Endometrium (tissue), 2 donors: ENCODE results near the gene MKRN1.
"Not testable (repeated sequence)": the region's sequence is repeated elsewhere in the genome, so short reads cannot be mapped to it uniquely, and the experiment has no call there.

Experiments used
- FAIRE-seq: peaks from 2 replicates; lab custom pipeline; 2012; peaks lifted over from hg19 to GRCh38; lab: Jason Lieb, UNC
- donor health status: control.
- donor health status: control.

MKRN1 gene

GRCh38 chr7:140485500-140486265 lies 6.4 kb upstream of the MKRN1 start:
- no peak for FAIRE-seq

DNA sequence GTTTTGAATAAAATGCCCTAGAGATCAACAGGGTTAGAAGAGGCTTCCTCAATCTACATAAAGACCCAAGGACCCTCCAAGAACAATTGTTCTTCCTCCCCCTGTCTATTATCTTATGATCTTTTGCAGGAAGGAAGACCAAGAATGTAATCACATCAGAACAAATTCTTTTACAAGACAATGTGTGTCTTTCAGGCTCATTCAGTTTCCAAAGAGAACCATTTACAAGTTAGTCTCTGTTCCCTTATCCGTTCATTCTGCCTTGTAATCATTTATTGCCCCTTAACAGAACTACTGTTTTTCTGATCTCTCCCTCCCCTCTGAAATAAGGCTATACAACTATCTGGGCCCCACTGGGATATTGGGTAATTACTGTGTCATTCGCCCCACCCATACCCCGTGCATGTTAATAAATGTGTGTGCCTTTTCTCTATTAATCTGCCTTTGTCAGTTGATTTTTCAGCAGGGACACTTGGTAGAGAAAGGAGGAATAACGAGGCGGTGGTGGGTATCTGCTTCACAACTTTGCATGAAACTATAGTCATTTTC lies 5.7 kb upstream of the MKRN1 start:
- no peak for FAIRE-seq

GRCh38 chr7:140484479-140484878 lies 5.2 kb upstream of the MKRN1 start:
- FAIRE-seq, result no peak

GRCh38 chr7:140479739-140480084 lies 407 bp upstream of the MKRN1 start:
- FAIRE-seq, result no peak

DNA sequence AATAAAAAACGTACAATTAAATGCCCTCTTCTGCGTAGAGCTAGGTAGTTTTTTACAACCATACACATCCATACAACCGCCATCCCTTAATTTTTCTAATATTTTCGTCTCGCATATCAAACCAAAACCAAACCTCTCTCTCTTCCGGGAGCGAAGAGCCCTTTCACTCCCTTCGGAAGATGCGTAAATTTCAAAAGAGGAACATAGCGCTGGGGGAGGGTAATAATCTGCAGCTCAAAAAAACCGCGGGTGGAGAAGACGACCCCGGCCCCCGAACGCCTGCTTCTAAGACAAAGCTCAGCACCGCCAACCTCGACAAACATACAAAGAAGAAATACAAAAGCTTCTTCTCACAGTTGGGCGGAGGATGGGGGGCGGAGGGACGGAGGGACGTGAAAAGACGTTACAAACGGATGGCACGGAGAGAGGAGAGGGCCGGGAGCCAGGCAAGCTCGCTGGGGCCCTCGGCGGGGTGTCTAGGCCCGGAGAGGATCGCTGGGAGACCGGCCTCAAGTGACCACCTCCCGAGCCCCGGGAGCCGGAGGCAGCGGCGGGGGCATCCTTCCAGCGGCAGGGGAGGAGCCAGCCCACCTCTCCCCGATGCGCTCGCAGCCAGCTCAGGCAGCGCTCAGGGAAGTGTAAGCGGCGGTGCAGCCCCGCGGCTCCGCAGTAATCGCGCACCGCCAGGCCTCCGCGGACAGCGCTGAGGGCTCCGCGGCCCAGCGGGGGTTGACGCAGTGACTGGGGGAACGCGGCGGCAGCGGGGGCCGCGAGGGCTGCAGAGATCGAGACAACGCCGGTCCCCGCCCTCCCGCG lies 851 bp downstream of the MKRN1 start:
- no peak for FAIRE-seq

- no peak for FAIRE-seq
Observed at GRCh38 chr7:140476698-140477261, 2.5 kb downstream of the MKRN1 start.

- peak; percentile 18 for FAIRE-seq
Observed at GRCh38 chr7:140475747-140476333, 3.5 kb downstream of the MKRN1 start.

GRCh38 chr7:140463111-140463510 lies 16.2 kb downstream of the MKRN1 start:
- FAIRE-seq, result no peak

DNA sequence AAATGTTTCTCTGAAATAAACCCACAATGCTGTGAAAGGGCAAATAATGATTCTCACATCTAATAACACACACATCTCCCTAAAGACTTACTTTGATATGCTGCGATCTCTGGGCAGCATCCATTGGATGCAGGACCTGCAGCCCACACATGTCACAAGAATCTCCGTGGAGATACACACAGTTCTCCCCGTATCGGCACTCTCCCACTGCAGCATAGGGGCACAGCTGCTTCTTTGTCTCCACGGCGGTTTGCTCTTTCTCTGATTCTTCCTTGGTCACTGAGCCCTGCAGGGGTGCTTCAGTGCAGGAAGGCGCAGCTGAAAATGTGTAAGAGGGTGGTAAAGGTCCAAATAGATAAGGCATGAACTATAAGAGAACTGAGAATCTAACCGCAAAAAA lies 20.4 kb downstream of the MKRN1 start:
- no peak for FAIRE-seq

- no peak for FAIRE-seq
Observed at GRCh38 chr7:140458201-140458600, 21.1 kb downstream of the MKRN1 start.

DNA sequence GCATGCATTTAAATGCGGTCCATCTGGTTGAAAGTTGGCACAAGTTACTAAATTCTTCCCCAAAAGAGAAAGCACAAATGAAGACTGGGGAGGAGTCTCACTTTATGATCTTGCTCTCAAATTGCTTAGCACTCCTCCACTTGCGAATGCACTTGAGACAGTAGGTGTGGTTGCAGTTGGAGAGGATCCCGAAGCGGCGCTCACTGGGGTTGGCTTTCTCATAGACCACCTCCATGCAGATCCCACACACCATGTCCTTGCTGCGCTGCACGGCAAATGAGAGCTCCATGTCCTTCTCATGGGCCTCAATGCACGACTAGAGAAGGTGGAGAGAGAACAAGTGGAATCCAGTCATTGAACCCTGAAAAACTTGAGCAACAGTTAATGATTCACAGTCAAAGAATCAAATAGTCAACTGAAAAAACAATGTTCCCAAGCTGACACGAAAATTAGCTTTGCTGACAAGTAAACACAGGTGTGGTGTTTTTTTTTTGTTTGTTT lies 22.7 kb downstream of the MKRN1 start:
- no peak for FAIRE-seq

- FAIRE-seq, result no peak
Observed at GRCh38 chr7:140455743-140456142, 23.6 kb downstream of the MKRN1 start.

DNA sequence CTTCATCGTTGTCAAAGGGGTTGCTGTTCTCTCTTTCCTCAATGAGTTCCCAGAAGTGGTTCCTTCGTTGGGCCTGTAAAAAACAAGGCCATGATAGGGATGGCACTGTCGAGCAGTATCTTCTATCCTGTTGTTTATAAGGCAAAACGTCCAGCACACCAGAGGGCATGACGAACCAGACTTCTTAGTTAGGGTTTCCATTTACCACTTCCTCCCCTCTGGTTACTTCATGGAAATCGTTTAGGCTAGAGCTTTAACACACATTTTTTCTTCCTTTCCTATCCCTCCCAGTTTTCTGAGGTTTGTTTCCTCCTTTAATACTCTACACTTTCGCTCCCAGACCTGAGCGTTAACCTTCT lies 24.7 kb downstream of the MKRN1 start:
- no peak for FAIRE-seq

DNA sequence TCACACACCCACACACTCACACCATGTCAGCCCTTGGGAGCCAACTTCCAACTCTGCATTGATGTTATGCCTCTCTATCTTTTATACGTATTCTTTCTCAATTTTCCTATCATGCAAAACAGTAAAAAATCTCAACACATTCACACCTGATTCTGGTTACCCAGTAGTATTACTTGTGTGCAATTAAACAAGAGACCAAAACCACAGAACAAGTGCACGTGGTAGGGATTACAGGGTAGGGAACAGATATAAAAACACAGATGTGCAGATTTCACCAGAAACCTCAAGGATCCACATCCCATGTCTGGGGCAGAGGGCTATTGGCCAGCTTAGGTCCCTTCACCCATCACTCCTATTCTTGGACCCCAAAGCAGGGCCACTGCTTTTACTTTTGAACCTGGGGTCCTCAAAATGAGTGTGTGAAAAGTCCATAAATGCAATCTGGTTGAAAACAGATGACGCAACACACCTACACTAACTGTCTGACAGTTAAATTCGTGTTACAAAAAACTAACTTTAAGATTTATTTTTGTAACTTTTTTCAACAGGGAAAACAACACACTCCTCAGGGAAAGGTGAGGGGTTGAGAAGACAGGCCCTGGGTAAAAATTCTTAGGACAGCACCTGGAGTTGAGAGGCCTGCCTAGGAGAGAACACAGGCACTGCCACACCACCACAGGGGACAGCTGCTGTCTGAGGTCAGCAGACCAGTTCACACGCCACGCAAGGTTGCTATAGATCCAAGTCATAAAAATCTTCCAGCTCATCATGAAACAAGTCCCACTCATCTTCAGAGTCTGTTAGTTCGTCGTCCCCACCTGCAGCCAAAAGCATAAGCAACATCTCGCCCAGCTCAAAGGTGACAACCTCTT lies 25.3 kb downstream of the MKRN1 start:
- FAIRE-seq, result not testable (repeated sequence)

DNA sequence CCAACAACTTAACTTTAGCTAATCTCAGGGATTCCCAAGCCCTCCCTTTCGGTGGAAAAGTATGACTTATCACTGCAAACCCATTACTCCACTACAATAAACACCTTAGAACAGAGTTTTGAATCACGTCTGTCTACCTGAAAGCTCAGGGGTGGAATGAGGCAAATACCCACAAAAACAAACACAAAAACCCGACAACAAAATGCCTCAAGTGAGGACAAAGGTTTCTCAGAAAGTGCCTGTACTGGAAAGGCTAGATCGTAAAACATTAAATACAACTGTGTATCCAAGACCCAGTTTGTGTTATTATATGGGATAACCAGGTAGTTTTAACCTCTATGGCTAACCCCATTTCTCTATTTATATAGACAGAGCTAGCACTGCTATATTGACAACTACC lies 26.0 kb downstream of the MKRN1 start:
- no peak for FAIRE-seq

GRCh38 chr7:140451716-140452115 lies 27.6 kb downstream of the MKRN1 start:
- no peak for FAIRE-seq

DNA sequence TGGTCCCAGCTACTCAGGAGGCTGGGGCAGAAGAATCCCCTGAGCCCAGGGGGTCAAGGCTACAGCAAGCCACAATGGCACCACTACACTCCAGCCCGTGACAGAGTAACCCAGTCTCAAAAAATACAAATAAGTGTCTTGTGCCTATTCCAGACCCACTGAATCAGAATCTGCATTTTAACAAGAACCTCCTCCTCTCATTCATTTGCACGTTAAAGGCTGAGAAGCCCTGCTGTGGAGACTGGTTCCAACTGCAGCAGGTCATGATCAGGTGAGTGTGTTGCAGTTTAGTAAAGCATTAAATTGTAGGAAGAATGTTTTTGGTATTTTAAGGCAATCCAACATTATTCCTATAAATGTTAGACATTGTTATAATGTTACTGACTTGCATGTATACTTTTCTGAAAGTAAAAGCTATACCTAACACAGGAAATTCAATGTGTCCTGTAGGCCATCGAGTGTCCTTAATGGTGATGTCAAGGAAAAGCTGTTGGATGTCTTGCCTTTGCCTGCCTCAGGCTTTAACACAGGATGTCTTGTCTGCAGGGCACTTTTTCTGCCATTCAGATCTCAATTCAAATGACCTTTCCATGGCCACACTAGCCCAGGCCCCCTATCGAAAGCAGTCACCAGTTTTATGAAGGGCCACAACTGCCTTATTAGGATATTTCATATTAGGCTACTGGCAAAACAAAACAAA lies 30.4 kb downstream of the MKRN1 start:
- FAIRE-seq, result no peak

- FAIRE-seq, result no peak
Observed at GRCh38 chr7:140447841-140448240, 31.5 kb downstream of the MKRN1 start.

DNA sequence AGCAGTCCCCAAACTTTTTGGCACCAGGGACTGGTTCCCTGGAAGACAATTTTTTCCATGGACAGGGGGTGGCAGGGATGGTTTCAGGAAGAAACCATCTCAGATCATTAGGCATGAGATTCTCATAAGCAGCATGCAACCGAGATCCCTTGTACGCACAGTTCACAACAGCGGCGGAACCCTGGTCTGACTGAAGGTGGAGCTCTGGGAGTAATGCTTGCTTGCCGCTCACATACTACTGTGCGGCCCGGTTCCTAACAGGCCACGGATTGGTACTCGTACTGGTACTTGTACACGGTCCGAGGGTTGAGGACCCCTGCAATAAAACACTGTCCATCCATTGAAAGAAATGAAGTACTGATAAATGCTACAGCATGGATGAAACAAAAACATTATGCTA lies 32.8 kb downstream of the MKRN1 start:
- FAIRE-seq, result no peak

- FAIRE-seq, result no peak
Observed at GRCh38 chr7:140441519-140441918, 37.8 kb downstream of the MKRN1 start.

DNA sequence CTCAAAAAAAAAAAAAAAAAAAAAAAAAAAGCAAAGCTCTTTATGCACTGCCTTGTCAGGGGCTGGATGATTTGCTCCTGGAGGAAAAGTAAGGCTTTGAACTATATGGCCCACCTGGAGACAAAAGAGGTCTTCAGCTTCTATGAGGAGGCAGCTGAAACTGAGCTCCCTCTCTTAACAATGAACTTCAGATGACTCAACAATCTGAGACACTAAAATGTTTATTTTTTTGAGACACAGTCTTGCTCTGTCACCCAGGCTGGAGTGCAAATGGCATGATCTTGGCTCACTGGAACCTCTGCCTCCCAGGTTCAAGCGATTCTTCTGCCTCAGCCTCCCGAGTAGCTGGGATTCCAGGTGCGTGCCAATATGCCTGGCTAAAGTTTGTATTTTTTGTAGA lies 38.7 kb downstream of the MKRN1 start:
- FAIRE-seq, result no peak
